Ishikawa (cell line): ENCODE results near the gene MFSD12.

Source experiments
- CREB1 ChIP-seq: IDR thresholded peaks from 2 replicates; pipeline ENCODE4 v1.6.1; 2012; ENCODE audit warnings: low read depth
- EP300 ChIP-seq: IDR thresholded peaks from 2 replicates; pipeline ENCODE4 v1.6.1; 2012; ENCODE audit warnings: borderline replicate concordance
- TEAD4 ChIP-seq: IDR thresholded peaks from 2 replicates; pipeline ENCODE4 v1.6.1; 2012
- ZBTB7A ChIP-seq: IDR thresholded peaks from 2 replicates; pipeline ENCODE4 v1.6.1; 2012; ENCODE audit warnings: low read depth

DNA sequence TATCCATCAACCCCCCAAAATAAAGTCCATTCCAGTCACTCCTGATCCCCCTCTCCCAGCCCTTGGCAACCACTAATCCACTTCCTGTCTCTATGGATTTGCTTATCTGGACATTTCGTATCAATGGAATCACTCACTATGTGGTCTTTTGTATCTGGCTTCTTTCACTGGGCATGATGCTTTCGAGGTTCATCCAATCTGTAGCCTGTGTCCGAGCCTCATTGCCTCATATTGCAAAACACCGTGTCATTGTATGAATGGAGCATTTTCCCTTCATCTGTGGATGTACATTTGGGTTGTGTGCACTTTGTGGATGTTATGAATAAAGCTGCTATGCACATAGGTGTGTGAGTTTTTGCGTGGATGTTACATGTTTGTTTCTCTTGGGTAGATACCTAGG is 52.7 kb downstream of the MFSD12 start:
- no peak for TF ChIP-seq EP300
- TF ChIP-seq CREB1, result no peak
- TF ChIP-seq TEAD4, result no peak
- no peak for TF ChIP-seq ZBTB7A
